PC-9 (cell line): ENCODE data around the gene ARRDC1.

Experiments
- EZH2 ChIP-seq: fragments of 200-600 bp; sonication (generic); IDR thresholded peaks from 2 replicates; pipeline ENCODE4 v1.8.0; 2017; ENCODE audit warnings: antibody characterized with exemption, low read depth
- TF ChIP-seq, protein P1 (sequence below): fragments of 200-600 bp; sonication (generic); conservative IDR thresholded peaks from 2 replicates; pipeline ENCODE4 v1.6.1; 2017; ENCODE audit warnings: mixed run types, antibody characterized with exemption, mild to moderate bottlenecking, moderate library complexity

DNA sequence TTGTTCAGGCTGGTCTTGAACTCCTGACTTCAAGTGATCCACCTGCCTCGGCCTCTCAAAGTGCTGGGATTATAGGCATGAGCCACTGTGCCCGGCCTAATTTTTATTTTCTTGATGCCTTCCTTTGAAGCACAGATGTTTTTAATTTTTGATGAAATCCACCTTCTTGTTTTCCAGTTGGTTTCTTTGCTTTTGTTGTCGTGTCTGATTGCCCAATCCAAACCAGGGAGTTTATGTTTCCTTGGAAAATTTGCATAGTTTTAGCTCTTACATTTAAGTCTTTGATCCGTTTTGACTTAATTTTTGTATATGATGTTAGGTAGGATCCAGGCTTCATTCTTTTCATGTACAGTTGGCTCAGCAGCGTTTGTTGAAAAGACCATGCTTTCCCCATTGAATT is 28.5 kb downstream of the ARRDC1 start:
- TF ChIP-seq, protein P1, sequence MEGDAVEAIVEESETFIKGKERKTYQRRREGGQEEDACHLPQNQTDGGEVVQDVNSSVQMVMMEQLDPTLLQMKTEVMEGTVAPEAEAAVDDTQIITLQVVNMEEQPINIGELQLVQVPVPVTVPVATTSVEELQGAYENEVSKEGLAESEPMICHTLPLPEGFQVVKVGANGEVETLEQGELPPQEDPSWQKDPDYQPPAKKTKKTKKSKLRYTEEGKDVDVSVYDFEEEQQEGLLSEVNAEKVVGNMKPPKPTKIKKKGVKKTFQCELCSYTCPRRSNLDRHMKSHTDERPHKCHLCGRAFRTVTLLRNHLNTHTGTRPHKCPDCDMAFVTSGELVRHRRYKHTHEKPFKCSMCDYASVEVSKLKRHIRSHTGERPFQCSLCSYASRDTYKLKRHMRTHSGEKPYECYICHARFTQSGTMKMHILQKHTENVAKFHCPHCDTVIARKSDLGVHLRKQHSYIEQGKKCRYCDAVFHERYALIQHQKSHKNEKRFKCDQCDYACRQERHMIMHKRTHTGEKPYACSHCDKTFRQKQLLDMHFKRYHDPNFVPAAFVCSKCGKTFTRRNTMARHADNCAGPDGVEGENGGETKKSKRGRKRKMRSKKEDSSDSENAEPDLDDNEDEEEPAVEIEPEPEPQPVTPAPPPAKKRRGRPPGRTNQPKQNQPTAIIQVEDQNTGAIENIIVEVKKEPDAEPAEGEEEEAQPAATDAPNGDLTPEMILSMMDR, result no peak
- TF ChIP-seq EZH2, result no peak
